K562 (cell line): ENCODE data around the gene WDR35.

Experiments used
- CAMTA2 ChIP-seq: fragments of 250-450 bp; sonication (Bioruptor Pico); conservative IDR thresholded peaks from 2 replicates; pipeline ENCODE4 v1.5.1; 2022
- E2F6 ChIP-seq, 2 experiments: IDR thresholded peaks; 2 replicates each; pipeline ENCODE4 v1.6.1; 2011; ENCODE audit warnings: borderline replicate concordance in 1 of 2, control low read depth in 1 of 2, low read depth in 1 of 2, low read length in 1 of 2, mild to moderate bottlenecking in 1 of 2, mixed read lengths in 1 of 2, moderate library complexity in 1 of 2; ENCODE audit not compliant: insufficient read depth in 1 of 2, insufficient read length in 1 of 2, poor library complexity in 1 of 2, severe bottlenecking in 1 of 2; ENCODE audit errors: extremely low read depth in 1 of 2
- ELK1 ChIP-seq: sonication (generic); formaldehyde crosslinking; IDR thresholded peaks from 2 replicates; pipeline ENCODE4 v1.8.1; 2022; ENCODE audit warnings: missing genetic modification reagents
- EP400 ChIP-seq: fragments of 450-650 bp; IDR thresholded peaks from 2 replicates; pipeline ENCODE4 v1.6.1; 2017; ENCODE audit warnings: antibody characterized with exemption, mild to moderate bottlenecking, moderate library complexity
- EZH2 ChIP-seq: IDR thresholded peaks from 2 replicates; pipeline ENCODE4 v1.6.1; 2012; ENCODE audit warnings: low read depth, mild to moderate bottlenecking, inconsistent platforms, low read length, borderline replicate concordance
- GTF2F1 ChIP-seq: IDR thresholded peaks from 2 replicates; pipeline ENCODE4 v1.6.1; 2011; ENCODE audit warnings: low read depth, low read length, improper control_type of control experiment
- KAT2B ChIP-seq: IDR thresholded peaks from one replicate; pipeline ENCODE4 v1.6.1; 2012; ENCODE audit warnings: low read depth, mild to moderate bottlenecking, control low read depth, inconsistent platforms, low read length, moderate library complexity
- POLR2A ChIP-seq: fragments of 450-650 bp; conservative IDR thresholded peaks from 2 replicates; pipeline ENCODE4 v1.6.1; 2016
- POLR2AphosphoS5 ChIP-seq: IDR thresholded peaks from 2 replicates; pipeline ENCODE4 v1.6.1; 2011; ENCODE audit warnings: mild to moderate bottlenecking, low read depth, low read length, moderate library complexity; ENCODE audit not compliant: control insufficient read depth, insufficient read depth
- PURB ChIP-seq: sonication (generic); formaldehyde crosslinking; IDR thresholded peaks from 2 replicates; pipeline ENCODE4 v1.9.0; 2021; ENCODE audit warnings: low read depth, mild to moderate bottlenecking, missing genetic modification reagents
- ZNF561 ChIP-seq: fragments of 450-650 bp; formaldehyde crosslinking; conservative IDR thresholded peaks from 2 replicates; pipeline ENCODE4 v1.4.0; 2020; ENCODE audit warnings: mild to moderate bottlenecking, moderate library complexity

GRCh38 chr2:19982268-19982667 lies 7.6 kb downstream of the WDR35 start:
- TF ChIP-seq POLR2AphosphoS5 = no peak
- TF ChIP-seq EZH2 = no peak
- TF ChIP-seq KAT2B = no peak
- no peak for TF ChIP-seq CAMTA2 (CRISPR knock-in tag)
- TF ChIP-seq GTF2F1 = no peak
- TF ChIP-seq PURB (CRISPR knock-in tag) = no peak
- no peak for TF ChIP-seq ZNF561
- no peak for TF ChIP-seq POLR2A
- no peak for TF ChIP-seq E2F6 (IDR thresholded peaks at IDR 0.05; ENCODE audit: borderline replicate concordance in 1 of 2, extremely low read depth in 1 of 2, insufficient read depth in 1 of 2, insufficient read length in 1 of 2, low read depth in 1 of 2, low read length in 1 of 2, poor library complexity in 1 of 2, severe bottlenecking in 1 of 2)
- no peak for TF ChIP-seq ELK1 (CRISPR knock-in tag)
- TF ChIP-seq EP400 = no peak
